Endothelial cell (in vitro differentiated cells): ENCODE measurements around the gene CSNK1D. TPM values are rescaled to one million over a fixed set of nuclear protein-coding genes. Genes with fewer than 3 reads are reported as not detected.
"Not testable (repeated sequence)": the region's sequence is repeated elsewhere in the genome, so short reads cannot be mapped to it uniquely, and the experiment has no call there.

Experiments
- DNase-seq: peaks from one replicate; pipeline ENCODE4 v3.0.0; 2021; ENCODE audit warnings: low spot score
- H3K27ac Mint-ChIP-seq: one replicate; pipeline ENCODE4 v1.8.0; 2021; ENCODE audit warnings: mixed read lengths, inconsistent platforms; ENCODE audit not compliant: unreplicated experiment
- H3K27me3 Mint-ChIP-seq: one replicate; pipeline ENCODE4 v1.8.0; 2021; ENCODE audit warnings: mild to moderate bottlenecking, moderate library complexity, mixed read lengths, inconsistent platforms; ENCODE audit not compliant: unreplicated experiment
- H3K36me3 Mint-ChIP-seq: one replicate; pipeline ENCODE4 v1.8.0; 2021; ENCODE audit warnings: mild to moderate bottlenecking, low read depth, mixed read lengths, inconsistent platforms; ENCODE audit not compliant: unreplicated experiment
- H3K4me1 Mint-ChIP-seq: one replicate; pipeline ENCODE4 v1.8.0; 2021; ENCODE audit warnings: mild to moderate bottlenecking, mixed read lengths, inconsistent platforms; ENCODE audit not compliant: unreplicated experiment
- H3K4me3 Mint-ChIP-seq: one replicate; pipeline ENCODE4 v1.8.0; 2021; ENCODE audit warnings: mild to moderate bottlenecking, mixed read lengths, inconsistent platforms; ENCODE audit not compliant: unreplicated experiment
- H3K9me3 Mint-ChIP-seq: one replicate; pipeline ENCODE4 v1.8.0; 2021; ENCODE audit warnings: mixed read lengths, inconsistent platforms; ENCODE audit not compliant: unreplicated experiment
- total RNA-seq: library from RNA; stranded (reverse); fragmentation: NEBNext Ultra II Directional; extraction: Animal tissue kit (Norgen Biotek cat#: 25700); gene quantifications from one replicate; pipeline ENCODE4 v1.2.1, GENCODE V29; 2021; ENCODE audit not compliant: unreplicated experiment
- TF ChIP-seq, protein P1 (sequence below): fragments of 200-600 bp; sonication (generic); IDR thresholded peaks from one replicate; pipeline ENCODE4 v1.5.0; 2021; ENCODE audit warnings: antibody characterized with exemption; ENCODE audit not compliant: unreplicated experiment

Gene CSNK1D
- total RNA-seq, 1 donor from 2014 or later: 149 TPM

- H3K4me3 Mint-ChIP-seq: peak overlapping the region; percentile 60
- H3K27me3 Mint-ChIP-seq: peaks cover 14% of the 10 kb centered on the region
- H3K9me3 Mint-ChIP-seq: no peaks in the 10 kb centered on the region
- peak overlapping the region; percentile 66 for H3K27ac Mint-ChIP-seq
- TF ChIP-seq, protein P1, sequence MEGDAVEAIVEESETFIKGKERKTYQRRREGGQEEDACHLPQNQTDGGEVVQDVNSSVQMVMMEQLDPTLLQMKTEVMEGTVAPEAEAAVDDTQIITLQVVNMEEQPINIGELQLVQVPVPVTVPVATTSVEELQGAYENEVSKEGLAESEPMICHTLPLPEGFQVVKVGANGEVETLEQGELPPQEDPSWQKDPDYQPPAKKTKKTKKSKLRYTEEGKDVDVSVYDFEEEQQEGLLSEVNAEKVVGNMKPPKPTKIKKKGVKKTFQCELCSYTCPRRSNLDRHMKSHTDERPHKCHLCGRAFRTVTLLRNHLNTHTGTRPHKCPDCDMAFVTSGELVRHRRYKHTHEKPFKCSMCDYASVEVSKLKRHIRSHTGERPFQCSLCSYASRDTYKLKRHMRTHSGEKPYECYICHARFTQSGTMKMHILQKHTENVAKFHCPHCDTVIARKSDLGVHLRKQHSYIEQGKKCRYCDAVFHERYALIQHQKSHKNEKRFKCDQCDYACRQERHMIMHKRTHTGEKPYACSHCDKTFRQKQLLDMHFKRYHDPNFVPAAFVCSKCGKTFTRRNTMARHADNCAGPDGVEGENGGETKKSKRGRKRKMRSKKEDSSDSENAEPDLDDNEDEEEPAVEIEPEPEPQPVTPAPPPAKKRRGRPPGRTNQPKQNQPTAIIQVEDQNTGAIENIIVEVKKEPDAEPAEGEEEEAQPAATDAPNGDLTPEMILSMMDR: no peak
- H3K36me3 Mint-ChIP-seq: peaks cover 46% of the 10 kb centered on the region
- H3K4me1 Mint-ChIP-seq: peaks cover 23% of the 10 kb centered on the region
- DNase-seq: no peak
Measured at GRCh38 chr17:82269138-82269881, 4.2 kb downstream of the CSNK1D start.

DNA sequence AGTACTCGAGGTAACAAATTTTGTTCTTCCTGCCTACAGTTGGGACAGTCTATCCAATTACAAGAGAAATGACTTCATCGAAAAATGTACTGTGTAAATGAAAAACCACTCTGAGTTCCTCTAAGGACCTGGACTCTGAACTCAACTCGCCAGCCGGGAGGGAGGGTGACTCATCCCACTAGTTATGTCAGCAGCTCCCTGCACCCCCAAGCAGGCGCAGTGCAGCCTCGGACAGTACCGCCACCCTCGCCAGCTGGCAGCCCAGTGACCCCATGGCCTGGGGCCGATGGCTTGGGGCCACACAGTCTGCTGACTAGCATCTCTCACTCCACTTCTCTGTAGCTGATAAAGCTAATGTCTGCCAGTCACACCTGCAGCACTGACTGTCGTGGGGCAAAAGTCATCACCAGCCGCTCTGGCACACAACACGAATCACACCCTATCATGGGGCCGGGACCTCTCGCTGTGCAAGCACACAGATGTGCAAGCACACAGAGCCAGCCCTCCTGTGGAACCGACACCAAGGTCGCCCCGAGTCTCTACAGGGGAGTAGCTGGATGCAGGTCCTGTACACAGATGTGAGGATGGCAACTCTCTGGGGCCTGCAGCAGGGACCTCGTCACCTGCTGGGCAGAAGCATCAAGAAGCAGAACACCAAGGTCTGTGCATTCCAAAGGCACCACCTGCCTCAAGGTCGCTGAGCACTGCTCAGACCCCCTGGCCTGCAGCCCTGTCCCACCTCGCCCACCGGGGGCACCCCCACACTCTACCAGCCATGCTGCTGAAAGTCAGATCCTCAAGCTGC lies 5.7 kb downstream of the CSNK1D start:
- Mint-ChIP-seq H3K4me3 (peak overlapping the region; percentile 15), H3K9me3 (no peaks in the 10 kb centered on the region), H3K4me1 (peaks cover 23% of the 10 kb centered on the region), H3K27ac (no peak overlapping the region), H3K36me3 (peaks cover 51% of the 10 kb centered on the region), H3K27me3 (peaks cover 12% of the 10 kb centered on the region)
- TF ChIP-seq, protein P1: no peak
- no peak for DNase-seq

- TF ChIP-seq, protein P1: no peak
- Mint-ChIP-seq H3K9me3 (no peaks in the 10 kb centered on the region), H3K36me3 (peaks cover 63% of the 10 kb centered on the region), H3K4me3 (peak overlapping the region; percentile 33), H3K27ac (no peak overlapping the region), H3K27me3 (peaks cover 5% of the 10 kb centered on the region), H3K4me1 (peaks cover 13% of the 10 kb centered on the region)
- DNase-seq: no peak
Measured at GRCh38 chr17:82266142-82266541, 7.4 kb downstream of the CSNK1D start.

DNA sequence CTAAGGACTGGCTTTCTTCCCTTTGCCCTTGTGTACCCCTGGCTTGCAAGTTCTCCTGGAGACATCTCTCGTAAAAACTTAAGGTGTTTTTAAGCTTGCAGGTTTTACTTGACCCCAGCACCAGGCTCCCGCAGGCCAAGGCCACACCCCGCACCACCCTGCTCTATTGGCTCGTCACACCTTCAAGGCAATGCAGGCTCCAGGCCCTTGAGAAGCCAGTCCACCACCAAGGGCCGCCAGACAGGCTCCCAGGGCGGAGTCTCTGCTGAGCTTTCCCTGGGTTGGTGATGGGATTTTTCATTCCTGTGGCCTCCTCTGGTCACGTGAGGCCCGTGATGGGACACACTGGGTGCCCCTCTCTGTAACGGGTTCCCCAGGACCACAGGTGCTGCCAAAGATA lies 9.9 kb downstream of the CSNK1D start:
- peaks cover 71% of the 10 kb centered on the region for H3K36me3 Mint-ChIP-seq
- TF ChIP-seq, protein P1: no peak
- no peak overlapping the region for H3K4me3 Mint-ChIP-seq
- peaks cover 3% of the 10 kb centered on the region for H3K27me3 Mint-ChIP-seq
- H3K9me3 Mint-ChIP-seq: no peaks in the 10 kb centered on the region
- H3K4me1 Mint-ChIP-seq: peaks cover 3% of the 10 kb centered on the region
- no peak for DNase-seq
- H3K27ac Mint-ChIP-seq: no peak overlapping the region

DNA sequence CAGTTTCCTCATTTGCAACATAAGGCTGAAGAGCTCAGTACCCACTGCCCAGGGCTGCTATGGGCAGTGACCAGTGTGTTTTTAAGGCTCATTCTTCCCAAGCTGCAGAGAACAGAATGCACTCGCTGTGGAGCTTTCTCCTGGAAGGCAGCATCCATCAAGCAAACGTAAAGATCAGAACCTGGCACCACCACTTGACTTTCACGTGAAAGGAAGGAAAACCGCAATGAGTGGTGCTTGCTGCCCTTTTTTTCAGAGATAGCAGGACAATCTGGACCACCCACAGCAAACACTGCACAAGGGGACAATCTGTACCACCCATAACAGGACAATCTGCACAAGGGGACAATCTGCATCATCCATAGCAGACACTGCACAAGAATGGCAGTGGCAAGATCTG lies 11.2 kb downstream of the CSNK1D start:
- Mint-ChIP-seq H3K4me3 (peak overlapping the region; percentile 65), H3K9me3 (no peaks in the 10 kb centered on the region), H3K36me3 (peaks cover 77% of the 10 kb centered on the region), H3K27me3 (peaks cover 1% of the 10 kb centered on the region), H3K27ac (no peak overlapping the region), H3K4me1 (peaks cover 3% of the 10 kb centered on the region)
- TF ChIP-seq, protein P1: no peak
- DNase-seq: no peak

DNA sequence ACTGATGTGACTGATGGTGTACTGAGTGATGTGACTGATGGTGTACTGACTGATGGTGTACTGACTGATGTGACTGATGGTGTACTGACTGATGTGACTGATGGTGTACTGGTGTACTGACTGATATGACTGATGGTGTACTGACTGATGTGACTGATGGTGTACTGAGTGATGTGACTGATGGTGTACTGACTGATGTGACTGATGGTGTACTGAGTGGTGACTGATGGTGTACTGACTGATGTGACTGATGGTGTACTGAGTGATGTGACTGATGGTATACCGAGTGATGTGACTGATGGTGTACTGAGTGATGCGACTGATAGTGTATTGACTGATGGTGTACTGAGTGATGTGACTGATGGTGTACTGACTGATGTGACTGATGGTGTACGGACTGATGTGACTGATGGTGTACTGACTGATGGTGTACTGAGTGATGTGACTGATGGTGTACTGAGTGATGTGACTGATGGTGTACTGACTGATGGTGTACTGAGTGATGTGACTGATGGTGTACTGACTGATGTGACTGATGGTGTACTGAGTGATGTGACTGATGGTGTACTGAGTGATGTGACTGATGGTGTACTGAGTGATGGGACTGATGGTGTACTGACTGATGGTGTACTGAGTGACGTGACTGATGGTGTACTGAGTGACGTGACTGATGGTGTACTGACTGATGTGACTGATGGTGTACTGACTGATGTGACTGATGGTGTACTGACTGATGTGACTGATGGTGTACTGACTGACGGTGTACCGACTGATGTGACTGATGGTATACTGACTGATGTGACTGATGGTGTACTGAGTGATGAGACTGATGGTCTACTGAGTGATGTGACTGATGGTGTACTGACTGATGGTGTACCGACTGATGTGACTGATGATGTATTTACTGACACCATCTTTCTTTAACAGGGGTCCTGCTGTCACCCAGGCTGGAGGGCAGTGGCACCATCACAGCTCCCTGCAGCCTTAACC lies 13.2 kb downstream of the CSNK1D start:
- DNase-seq, H3K4me1 Mint-ChIP-seq, H3K27ac Mint-ChIP-seq, H3K27me3 Mint-ChIP-seq, H3K9me3 Mint-ChIP-seq: not testable (repeated sequence)
- peak overlapping the region; percentile 61 for H3K4me3 Mint-ChIP-seq
- H3K36me3 Mint-ChIP-seq: peaks cover 76% of the 10 kb centered on the region
